ENCODE data around the gene IGFL1. TPM values are rescaled to one million over a fixed set of nuclear protein-coding genes. Genes with fewer than 3 reads are reported as not detected.

IGFL1 gene
- total and polyA plus RNA-seq, 2 of the 8 experiments (the other 6 are each of a cell fraction or from before 2014, with no cell fraction given): not detected

GRCh38 chr19:46217476-46217875 is 12.1 kb upstream of the IGFL1 start:
- no peak overlapping the region for H2BK120ac ChIP-seq (replicated peaks; ENCODE audit: low read depth, low read length)
- H4K8ac ChIP-seq (ENCODE audit: extremely low read depth, insufficient read depth, low read length): no peak overlapping the region
- no peak overlapping the region for H3K4ac ChIP-seq (replicated peaks; ENCODE audit: insufficient read length, low read depth, low read length)
- no peak overlapping the region for H3K18ac ChIP-seq (ENCODE audit: extremely low read depth, low read length)
- no peak overlapping the region for H3K9ac ChIP-seq (replicated peaks in 1 of 4; ENCODE audit: extremely low read depth in 1 of 4, low read depth in 3 of 4, low read length in 3 of 4)
- H3K56ac ChIP-seq (replicated peaks; ENCODE audit: insufficient read length, low read depth, low read length): no peak overlapping the region
- FAIRE-seq (no peak), DNase-seq (ENCODE audit: low read depth in 1 of 2, low spot score in 2 of 2) (no peak)
- 91% methylated on average over 9 of the region's 9 CpGs; no CpG with 5 or more reads in 1 of the 2 experiments for WGBS, 2 experiments (ENCODE audit: extremely low coverage in 1 of 2, insufficient coverage in 1 of 2, insufficient read length in 1 of 2, insufficient replicate concordance in 2 of 2, low coverage in 1 of 2, low lambda C conversion rate in 2 of 2, missing lambda C conversion rate in 1 of 2)
- no peak overlapping the region for H3K4me2 ChIP-seq (ENCODE audit: insufficient read depth in 1 of 2, low read depth in 2 of 2, low read length in 2 of 2)
- H3K27ac ChIP-seq (ENCODE audit: low read depth, low read length): no peak overlapping the region
- H3K23me2 ChIP-seq (ENCODE audit: low read depth, low read length): no peaks in the 10 kb centered on the region
- H3K4me3 ChIP-seq (ENCODE audit: extremely low read depth in 1 of 4, insufficient read depth in 2 of 4, low read depth in 3 of 4, low read length in 4 of 4): no peak overlapping the region
- no peak overlapping the region for H2AFZ ChIP-seq (ENCODE audit: low read length)
- H3K36me3 ChIP-seq (ENCODE audit: control insufficient read depth in 2 of 4, insufficient read depth in 4 of 4, low read length in 3 of 4): no peaks in the 10 kb centered on the region
- H3K4me1 ChIP-seq (replicated peaks in 1 of 4; ENCODE audit: control insufficient read depth in 3 of 4, insufficient read depth in 4 of 4, low read length in 3 of 4): no peaks in the 10 kb centered on the region
- H3K9me3 ChIP-seq (ENCODE audit: insufficient read depth in 2 of 2, low read depth in 1 of 2, low read length in 1 of 2): no peaks in the 10 kb centered on the region
- no peak overlapping the region for H2BK20ac ChIP-seq (ENCODE audit: low read length)
- H3K14ac ChIP-seq (ENCODE audit: insufficient read length): no peak overlapping the region
- no peaks in the 10 kb centered on the region for H3K27me3 ChIP-seq (replicated peaks in 1 of 4; ENCODE audit: control insufficient read depth in 3 of 4, extremely low read depth in 1 of 4, insufficient read depth in 3 of 4, low read length in 3 of 4)
- H4K91ac ChIP-seq (replicated peaks; ENCODE audit: insufficient read length, low read length): no peak overlapping the region
- no peak overlapping the region for H3K23ac ChIP-seq (ENCODE audit: insufficient read length)
- H4K20me1 ChIP-seq (replicated peaks in 1 of 2; ENCODE audit: control insufficient read depth in 1 of 2, insufficient read depth in 2 of 2, low read length in 2 of 2): peaks cover 0 to 3% of the 10 kb centered on the region in 2 experiments
- H3K79me1 ChIP-seq (ENCODE audit: low read depth, low read length): no peaks in the 10 kb centered on the region
- H2BK5ac ChIP-seq (ENCODE audit: low read depth, low read length): no peak overlapping the region
- H2BK15ac ChIP-seq (ENCODE audit: low read length): no peak overlapping the region
- ChIA-PET CTCF (ENCODE audit: partially characterized antibody) (interaction anchor here (1.4 kb wide), 2 partner anchors 29 to 47 kb away, joined by 5 to 7 read pairs; no protein-coding TSS in a partner anchor), POLR2A (ENCODE audit: partially characterized antibody) (no interaction called here)
- no peak overlapping the region for H2BK12ac ChIP-seq (ENCODE audit: low read depth, low read length)
- H4K5ac ChIP-seq (ENCODE audit: insufficient read length, low read depth, low read length): no peak overlapping the region
- H3K79me2 ChIP-seq (ENCODE audit: control insufficient read depth in 1 of 2, insufficient read depth in 2 of 2, low read length in 2 of 2): no peaks in the 10 kb centered on the region
- H2AK5ac ChIP-seq (ENCODE audit: low read depth, low read length): no peak overlapping the region
- TF ChIP-seq KDM4A (IDR thresholded peaks at IDR 0.05; ENCODE audit: low read depth, low read length, severe bottlenecking) (no peak), ZNF274 (IDR thresholded peaks at IDR 0.05; ENCODE audit: borderline replicate concordance, extremely low read depth, low read length) (no peak), EGR1 (IDR thresholded peaks at IDR 0.05; ENCODE audit: borderline replicate concordance, low read depth, low read length) (no peak), TBP (IDR thresholded peaks at IDR 0.05; ENCODE audit: low read depth, low read length) (no peak), BCL11A (IDR thresholded peaks at IDR 0.05; ENCODE audit: low read depth in 2 of 2, low read length in 2 of 2) (no peak), NANOG (IDR thresholded peaks at IDR 0.05; ENCODE audit: insufficient read depth, low read depth, low read length, poor library complexity, severe bottlenecking) (no peak)

Measured in H1 (cell line).